Head of caudate nucleus (tissue), 42 donors: ENCODE measurements around the gene SAYSD1.

ENCODE experiments used
- DNase-seq, 42 donors: peaks; one replicate each; pipeline versions ENCODE4 v3.0.0 to v3.0.0-alpha.2; 2020 to 2021; ENCODE audit warnings: mixed read lengths in 7 of 42
- intact Hi-C: fragments of 100-400 bp; cut with DNase I; formaldehyde crosslinking; loops from one replicate; pipeline ENCODE4 v1.15.0; 2022

Gene SAYSD1

DNA sequence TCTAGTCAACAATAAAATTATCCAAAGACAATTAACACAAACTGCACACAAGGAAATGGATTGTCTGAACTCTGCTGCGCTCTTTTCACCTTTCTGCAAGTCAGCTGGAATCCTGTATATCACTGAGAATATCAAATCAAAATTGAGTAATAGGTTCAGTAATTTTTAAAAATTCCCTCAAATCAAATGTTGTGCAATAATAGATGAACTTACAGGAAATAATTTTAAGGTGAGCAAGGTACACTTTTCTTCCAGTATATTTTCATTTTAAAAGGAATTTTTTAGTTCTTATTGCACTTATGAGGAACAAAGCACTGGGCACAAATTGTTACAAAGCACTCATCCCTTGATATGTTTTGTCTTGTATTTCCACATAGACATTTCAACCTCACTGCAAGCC, 1.2 kb downstream of the SAYSD1 start:
- DNase-seq, result no peak
- intact Hi-C loops, result no loop called here

DNA sequence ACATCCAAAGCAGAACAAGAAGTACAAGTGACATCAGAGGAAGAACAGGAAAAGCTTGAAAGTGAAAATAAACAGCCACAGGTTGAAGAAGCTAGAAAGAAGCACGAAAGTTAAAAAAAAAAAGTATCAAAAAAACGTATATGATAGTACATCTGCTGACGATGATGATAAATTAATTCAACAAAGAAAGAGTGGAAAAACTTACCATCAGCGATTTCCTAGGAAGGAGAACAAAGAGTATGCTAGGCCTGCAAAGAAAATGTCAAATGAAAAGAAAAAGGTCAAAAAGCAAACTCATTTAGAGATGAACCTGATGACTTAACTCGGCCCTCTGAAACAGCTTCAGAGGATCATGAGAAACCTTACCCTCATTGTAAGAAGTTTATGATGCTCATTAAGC, 3.7 kb downstream of the SAYSD1 start:
- intact Hi-C loops, result no loop called here
- no peak for DNase-seq

DNA sequence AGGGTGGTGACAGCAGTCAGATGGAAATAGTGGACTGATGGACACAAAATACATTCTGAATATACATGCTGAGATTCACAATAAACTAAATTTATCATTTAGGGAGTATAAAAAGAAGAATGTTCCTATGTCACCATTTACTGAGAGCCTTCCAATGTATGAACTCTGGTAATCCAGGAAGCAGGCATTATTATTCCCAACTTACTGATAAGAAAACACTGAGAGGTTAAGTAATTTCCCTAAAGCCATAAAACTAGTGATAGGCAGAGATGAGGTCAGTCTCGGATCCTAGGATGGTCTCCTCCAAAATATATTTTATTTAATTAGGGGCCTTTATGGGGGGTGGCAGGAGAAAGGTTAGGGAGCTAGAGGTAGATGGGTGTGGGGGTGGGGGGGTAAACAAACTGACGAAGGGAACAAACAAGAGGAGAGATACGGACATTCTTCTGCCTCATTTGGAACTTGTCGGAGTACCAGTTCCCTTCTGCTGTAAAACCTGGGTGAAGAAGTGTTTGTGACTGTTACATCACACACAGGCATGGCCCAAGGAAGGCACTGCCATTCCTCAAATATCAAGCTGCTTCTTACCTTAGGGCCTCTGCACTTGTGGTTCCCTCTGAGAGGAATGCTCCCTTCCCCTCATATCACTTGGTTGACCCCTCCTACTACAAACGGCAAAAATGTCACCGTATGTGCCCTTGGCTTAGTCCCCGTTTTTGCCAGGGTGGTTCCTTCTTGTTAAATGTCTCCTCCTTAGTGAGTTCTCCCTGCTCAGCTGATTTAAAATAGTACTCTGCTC, 6.7 kb downstream of the SAYSD1 start:
- intact Hi-C loops, result no loop called here
- no peak for DNase-seq

DNA sequence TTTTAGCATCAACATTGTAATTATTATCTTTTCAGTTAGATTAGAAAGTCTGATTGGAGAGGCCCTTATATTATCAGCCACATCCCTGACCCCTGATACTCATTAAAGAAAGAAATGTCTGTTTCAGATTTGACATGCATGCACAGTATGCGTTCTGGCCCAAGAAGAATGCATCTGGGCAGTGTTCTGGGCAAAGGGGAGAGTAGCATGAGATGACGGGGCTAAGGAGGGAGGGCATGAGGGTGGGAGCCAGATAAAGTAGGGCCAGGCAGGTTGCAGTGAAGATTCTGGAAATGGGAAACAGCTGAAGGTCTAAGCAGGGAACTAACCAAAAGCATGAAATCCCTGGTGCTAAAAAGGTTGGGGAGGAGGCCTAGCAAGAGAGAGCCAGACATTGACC, 7.3 kb downstream of the SAYSD1 start:
- DNase-seq, result no peak
- intact Hi-C loops, result no loop called here

DNA sequence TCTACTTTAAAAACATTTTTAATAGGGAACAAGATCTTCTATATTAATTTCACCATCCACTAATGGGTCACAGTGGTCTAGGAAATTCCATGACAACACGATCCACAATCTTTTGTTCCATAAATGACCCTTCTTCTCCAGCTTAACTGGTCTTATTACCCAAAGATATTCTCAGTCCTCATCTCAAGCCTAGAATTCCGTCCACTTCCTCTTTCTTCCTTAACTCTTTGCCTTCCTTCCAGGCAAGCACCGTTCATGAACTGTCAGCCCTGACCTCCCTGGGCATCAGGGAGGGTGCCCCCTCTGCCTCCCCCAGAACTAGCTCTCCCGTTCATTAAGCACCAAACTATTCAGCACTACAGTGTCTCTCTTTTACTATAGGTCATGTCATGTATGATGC, 8.0 kb downstream of the SAYSD1 start:
- DNase-seq, result no peak
- intact Hi-C loops, result no loop called here

DNA sequence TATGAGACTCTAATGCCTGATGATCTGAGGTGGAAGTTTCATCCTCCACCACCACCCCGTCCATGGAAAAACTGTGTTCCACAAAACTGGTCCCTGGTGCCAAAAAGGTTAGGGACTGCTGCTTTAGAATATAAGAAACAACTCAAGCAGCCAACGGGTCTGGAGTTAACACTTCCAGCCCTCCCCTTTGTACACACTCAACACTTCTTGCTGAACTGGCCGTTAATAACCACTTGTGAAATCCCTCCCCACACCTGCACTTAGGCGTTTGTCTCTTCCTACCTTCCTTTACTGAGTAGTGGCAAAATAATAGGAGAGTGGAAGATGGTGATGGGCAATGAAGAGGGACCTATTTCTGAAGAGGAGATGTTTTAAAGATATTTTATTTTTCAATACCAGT, 10.5 kb downstream of the SAYSD1 start:
- intact Hi-C loops, result no loop called here
- no peak for DNase-seq

DNA sequence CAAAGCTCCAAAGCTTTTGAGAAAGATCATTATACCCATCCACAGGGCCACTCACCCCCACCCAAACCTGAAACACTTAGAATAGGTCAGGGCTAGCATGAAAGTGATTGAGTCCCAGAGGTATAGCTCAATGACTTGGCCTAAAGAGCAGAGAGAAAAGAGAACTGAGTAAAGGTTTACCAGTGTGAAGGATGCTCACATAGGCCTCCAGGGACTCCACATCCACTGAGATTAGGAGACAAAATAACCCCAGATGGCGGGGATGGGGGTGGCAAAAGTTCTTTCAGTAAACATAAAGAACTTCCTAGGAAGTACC, 12.2 kb downstream of the SAYSD1 start:
- no peak for DNase-seq
- intact Hi-C loops, result no loop called here

DNA sequence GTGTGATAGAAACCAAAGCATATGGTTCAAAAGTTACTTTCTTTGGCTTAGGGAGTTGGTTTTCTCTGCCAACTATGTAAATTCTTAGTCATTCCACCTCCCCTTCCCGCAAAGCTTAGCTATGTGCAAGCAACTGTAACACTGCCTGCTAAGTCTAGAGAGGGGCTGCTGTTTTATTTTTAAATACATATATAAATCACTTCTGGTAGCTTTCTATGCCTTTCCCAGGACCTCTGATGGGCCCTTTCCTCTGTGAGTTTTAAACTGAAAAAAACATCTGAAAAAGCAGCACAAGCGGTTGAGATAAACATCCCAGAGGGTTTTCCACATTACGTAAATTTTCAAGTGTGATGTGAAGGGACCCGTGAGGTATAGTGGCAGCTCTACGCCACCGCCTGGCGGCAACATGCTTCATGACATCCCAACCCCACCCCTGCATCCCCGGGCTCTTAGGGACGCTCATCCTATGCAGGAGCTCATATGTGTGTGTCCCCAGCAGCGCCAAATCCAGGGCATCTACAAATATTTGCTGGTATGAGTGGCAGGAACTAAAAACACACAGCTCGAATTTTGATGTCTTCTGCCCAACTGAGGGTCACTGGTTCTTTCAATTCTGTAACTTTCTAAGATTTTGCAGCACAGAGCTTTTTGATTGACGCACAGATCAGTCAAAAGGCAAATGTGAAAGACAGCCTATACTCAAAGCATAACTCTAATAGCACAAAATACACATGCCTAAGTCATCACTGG, 12.7 kb downstream of the SAYSD1 start:
- DNase-seq, result no peak
- intact Hi-C loops, result no loop called here

DNA sequence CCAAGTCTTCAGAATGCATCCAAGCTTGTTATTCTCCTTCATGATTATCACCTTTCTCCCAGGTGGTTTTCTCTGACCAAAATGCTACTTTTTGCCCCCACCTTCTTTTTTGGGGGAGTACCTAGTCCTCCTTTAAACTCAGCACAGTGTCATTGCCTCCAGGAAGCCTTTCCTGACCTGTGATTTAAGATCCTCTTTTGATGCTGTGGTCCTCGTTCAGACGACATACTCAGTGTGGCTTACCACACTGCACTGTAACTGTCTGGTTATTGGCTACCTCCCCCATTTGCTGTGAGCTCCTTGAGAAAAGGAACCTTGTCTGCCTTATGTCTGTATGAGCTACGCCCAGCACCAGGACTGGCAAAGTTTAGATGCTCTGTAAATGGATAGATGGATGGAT, 14.6 kb downstream of the SAYSD1 start:
- no peak for DNase-seq
- intact Hi-C loops, result no loop called here

DNA sequence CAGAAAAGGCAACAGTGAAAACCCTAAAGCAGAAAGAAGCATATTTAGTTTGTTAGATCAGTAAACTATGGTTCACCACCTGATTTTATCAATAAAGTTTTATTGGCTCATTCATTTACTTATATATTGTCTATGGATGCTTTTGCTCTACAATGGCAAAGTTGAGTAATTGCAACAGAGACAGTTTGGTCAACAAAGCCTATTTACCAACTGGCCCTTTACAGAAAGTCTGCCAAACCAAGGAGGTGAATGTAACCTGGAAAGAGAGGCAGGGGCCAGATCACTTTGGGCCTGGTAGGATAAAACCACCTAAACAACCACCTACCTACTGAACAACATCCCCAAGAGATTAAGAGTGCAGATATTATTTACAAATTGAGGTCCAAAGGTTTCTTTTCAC, 19.4 kb downstream of the SAYSD1 start:
- DNase-seq, result no peak
- intact Hi-C loops, result no loop called here

DNA sequence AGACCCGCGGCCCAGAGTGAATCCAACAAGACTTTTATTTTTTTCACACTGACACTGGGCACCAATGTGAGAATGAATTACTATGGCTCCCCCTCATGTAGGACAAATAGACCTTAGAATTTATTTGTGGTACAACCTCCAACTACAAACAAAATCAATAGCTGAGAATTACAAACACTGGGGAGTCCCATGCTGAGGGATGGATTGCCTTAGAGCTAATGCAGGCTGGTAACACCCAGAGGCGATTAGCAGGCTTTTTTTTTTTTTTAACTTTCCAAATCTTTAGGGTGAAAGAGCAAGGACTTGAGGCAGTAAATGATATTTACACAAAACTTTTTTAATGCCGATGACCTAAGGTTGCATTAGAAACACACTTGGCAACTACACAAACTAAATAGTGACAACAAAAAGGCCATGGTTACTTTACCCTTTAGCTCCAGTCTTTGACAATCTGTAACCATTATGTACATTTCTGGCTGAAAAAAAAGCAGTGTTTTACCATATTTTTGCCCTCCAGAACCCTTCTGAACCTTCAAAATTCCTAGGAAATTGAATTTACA, 21.8 kb downstream of the SAYSD1 start:
- intact Hi-C loops, result no loop called here

DNA sequence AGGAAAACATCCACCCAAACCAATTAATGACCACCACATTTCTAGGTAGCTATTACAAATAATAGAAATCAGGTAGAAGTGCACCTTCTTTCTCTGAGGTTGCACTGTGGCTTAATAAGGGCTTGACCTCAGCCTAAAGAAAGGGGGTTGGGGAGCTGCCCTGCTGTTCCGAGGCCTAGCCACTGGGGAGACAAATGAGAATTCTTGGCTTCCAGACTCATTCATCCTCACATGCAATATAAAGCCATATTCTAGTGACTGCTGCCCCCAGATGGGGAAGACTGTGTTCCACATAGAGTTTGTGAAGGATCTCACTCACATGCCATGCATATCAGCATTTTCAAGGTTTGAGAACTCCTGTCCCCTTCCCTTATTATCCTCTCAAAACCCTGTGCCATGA, 22.9 kb downstream of the SAYSD1 start:
- intact Hi-C loops, result no loop called here
- DNase-seq, result no peak

More for the DNA sequence above, 21.8 kb downstream of the SAYSD1 start:
- DNase-seq, result no peak

DNA sequence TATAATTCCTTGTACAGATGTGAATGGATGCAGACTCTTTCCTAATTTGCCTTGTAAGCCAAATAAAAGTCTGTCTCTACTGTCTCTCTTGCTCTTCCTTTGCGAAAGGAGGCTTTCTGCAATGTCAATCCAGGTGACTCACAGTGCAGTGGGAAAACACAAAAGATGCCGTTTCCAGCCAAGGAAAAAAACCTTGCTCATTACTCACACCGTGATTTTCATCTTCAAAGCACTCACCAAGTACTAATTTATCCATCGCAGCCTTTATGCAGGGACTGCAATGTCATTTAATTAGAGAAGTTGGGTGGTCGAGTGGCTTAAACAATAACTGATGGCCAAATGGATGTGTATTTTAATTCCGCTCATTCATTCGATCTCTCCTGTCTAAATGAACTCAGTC, 23.8 kb downstream of the SAYSD1 start:
- DNase-seq, result peak in 2 of 42 donors; percentile 14 to 21
- intact Hi-C loops, result no loop called here

DNA sequence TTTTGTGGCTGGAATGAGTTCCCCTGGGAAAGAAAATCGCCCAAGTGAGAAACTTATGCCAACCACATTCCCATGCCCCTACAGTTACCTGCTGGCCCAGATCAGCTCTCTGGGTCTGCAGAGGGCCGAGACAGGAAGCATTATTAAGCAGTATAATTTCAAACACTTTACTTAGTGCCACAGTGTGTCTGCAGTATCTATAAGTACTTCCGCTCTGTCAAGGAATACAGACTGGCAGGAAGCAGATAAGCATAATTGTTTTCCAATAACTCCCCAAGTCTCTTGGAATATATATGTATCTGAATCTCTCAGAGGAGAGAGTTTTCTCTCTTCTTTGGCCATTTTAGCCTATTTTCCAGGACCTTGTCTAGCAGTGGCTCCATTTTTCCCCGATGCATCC, 24.9 kb downstream of the SAYSD1 start:
- DNase-seq, result no peak
- intact Hi-C loops, result no loop called here

DNA sequence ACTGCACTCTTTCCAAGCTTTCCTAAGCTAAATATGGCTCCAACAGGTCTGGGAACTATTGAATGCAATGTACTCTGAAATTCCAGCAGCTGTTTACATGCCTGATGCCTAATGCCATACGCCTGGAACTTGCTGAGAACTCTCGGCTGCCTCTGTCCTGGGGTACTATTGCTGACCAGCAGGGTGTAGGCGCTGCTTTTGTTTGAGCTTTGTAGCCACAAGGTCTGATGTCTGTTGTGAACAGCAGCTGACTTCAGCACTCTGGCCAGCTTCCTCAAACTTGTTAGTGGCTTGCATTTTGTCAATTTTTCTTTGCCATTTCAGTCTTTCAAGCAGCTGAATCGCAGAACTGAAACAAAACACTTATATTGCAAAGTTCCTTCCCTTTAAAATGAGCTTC, 26.7 kb downstream of the SAYSD1 start:
- peak in 17 of 42 donors; percentile 12 to 62 (median 31) for DNase-seq
- intact Hi-C loops, result no loop called here

DNA sequence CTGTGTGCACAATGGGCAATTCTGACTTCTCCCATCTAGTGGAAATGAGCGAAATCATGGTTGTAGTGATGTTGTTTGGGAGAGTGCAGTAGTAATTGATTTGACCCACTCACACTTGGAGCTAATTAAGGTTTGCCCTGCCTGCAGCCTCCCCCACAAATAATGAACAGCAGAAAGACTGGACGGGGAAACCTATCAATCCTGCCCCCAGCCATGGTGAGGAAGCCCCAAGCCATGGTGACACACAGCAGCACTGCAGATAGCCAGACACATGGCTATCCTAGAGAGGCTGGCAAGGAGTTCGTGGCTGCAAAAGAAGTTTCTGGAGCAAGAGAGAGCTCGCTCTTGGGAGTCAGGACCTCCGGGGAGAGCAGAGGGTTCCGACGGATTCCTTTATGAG, 27.8 kb downstream of the SAYSD1 start:
- peak in 1 of 42 donors; percentile 17 for DNase-seq
- intact Hi-C loops, result no loop called here

DNA sequence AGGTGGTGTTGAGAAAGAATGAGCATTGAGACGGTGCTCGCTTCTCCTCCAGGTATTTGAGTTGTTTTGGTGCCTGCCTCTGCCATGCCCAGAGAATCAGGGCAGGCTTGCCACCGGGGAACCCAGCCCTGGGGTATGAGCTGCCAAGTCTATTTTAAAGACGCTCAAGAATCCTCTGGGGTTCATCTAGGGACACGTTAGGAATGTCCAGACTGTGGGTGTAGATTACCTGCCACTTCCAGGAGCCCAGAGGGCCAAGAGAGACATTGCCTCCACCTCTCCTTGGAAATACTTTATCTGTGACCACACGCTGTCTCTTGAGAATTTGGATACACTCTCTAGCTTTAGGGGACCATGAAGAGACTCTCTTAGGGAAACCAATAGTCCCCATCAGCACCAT, 28.3 kb downstream of the SAYSD1 start:
- DNase-seq, result no peak
- intact Hi-C loops, result no loop called here

DNA sequence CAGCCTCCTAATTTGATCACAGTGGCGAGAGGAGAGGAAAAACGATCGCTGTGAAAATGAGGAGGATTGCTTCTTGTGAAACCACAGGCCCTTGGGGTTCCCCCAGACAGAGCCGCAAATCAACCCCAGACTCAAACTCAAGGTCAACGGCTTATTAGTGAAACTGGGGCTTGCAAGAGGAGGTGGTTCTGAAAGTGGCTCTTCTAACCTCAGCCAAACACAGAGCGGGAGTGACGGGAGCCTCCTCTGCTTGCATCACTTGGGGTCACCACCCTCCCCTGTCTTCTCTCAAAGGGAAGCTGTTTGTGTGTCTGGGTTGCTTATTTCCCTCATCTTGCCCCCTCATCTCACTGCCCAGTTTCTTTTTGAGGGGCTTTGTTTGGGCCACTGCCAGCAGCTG, 28.7 kb downstream of the SAYSD1 start:
- DNase-seq, result peak in 1 of 42 donors; percentile 31
- intact Hi-C loops, result no loop called here

DNA sequence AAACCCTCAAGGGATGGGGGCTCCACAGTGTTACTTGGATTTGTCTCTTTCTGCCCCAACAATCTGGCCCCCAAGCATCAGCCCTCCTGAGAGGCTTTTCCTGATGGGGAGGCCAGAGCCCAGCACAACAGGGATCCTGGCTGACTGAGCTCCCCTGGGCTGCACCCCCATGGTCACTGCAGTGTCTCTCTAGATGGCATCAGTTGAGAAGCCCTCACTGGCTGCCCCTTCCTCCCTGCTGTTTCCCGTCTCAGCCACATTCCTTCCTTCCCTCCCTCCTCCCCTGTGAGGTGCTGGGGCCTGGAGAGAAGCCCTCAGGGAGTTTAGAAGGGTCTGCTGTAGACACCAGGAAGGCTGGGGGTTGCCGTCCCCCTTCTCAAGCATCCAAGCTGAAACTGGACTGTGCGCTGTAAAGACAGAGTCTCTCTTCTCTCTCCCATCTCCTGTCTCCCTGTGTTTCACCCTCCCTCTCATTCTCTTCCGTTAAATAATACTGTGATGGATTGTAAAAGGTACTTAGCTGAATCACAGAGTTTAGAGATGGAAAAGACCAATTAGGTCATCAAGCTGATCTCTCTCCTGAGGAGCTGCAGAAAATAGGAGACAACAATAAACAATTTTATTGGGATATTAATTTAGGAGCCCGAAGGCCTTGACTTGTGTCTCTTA, 29.7 kb downstream of the SAYSD1 start:
- intact Hi-C loops, result no loop called here
- DNase-seq, result peak in 1 of 42 donors; percentile 25

DNA sequence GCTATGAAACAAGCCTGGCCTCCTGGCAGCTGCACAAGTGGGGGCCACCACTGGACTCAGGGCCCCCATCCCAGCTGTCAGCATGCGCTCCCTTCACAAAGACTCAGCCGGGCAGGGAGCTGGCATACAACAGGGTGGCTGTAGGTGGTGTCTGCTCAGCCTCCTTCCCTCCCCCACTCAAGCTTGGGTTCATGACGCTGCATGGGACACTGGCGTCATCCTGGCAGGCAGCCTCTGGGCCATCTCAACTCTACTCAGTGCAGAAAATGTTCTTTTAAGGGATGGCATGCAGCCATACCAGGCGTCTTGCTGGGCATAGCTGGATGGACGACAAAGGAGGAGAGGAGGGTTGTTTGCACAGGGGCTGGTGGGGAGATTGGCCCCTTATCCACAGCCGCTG, 30.5 kb downstream of the SAYSD1 start:
- intact Hi-C loops, result no loop called here
- DNase-seq, result peak in 5 of 42 donors; percentile 12 to 41 (median 20)
